K562 (cell line): ENCODE results near the gene GCNT1.

Source experiments
- EP300 ChIP-seq: IDR thresholded peaks from 2 replicates; pipeline ENCODE4 v1.6.1; 2012; ENCODE audit warnings: low read length, improper control_type of control experiment
- RAD51 ChIP-seq: fragments of 450-650 bp; IDR thresholded peaks from 2 replicates; pipeline ENCODE4 v1.7.1; 2016; ENCODE audit warnings: low read depth, mild to moderate bottlenecking, borderline replicate concordance
- ZNF830 ChIP-seq: fragments of 250-450 bp; sonication (Bioruptor Pico); IDR thresholded peaks from 2 replicates; pipeline ENCODE4 v1.5.0; 2021; ENCODE audit warnings: mild to moderate bottlenecking
- TF ChIP-seq, protein P1 (sequence below): sonication (generic); formaldehyde crosslinking; IDR thresholded peaks from 2 replicates; pipeline ENCODE4 v1.8.0; 2023; ENCODE audit warnings: mild to moderate bottlenecking, missing genetic modification reagents
- TF ChIP-seq, protein P2 (sequence below): fragments of 450-650 bp; formaldehyde crosslinking; IDR thresholded peaks from 2 replicates; pipeline ENCODE4 v1.4.0; 2022; ENCODE audit warnings: missing genetic modification characterization

DNA sequence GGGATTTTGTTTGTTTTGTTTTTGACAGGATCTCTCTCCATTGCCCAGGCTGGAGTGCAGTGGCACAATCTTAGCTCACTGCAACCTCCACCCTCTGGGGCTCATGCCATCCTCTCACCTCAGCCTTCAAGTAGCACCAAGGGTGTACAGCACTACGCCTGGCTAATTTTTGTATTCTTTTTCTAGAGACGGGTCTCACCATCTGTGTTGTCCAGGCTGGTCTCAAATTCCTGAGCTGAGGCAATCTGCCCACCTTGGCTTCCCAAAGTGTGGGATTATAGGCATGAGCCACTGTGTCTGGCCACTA lies 7.3 kb downstream of the GCNT1 start:
- no peak for TF ChIP-seq ZNF830
- TF ChIP-seq EP300 = no peak
- TF ChIP-seq, protein P1, sequence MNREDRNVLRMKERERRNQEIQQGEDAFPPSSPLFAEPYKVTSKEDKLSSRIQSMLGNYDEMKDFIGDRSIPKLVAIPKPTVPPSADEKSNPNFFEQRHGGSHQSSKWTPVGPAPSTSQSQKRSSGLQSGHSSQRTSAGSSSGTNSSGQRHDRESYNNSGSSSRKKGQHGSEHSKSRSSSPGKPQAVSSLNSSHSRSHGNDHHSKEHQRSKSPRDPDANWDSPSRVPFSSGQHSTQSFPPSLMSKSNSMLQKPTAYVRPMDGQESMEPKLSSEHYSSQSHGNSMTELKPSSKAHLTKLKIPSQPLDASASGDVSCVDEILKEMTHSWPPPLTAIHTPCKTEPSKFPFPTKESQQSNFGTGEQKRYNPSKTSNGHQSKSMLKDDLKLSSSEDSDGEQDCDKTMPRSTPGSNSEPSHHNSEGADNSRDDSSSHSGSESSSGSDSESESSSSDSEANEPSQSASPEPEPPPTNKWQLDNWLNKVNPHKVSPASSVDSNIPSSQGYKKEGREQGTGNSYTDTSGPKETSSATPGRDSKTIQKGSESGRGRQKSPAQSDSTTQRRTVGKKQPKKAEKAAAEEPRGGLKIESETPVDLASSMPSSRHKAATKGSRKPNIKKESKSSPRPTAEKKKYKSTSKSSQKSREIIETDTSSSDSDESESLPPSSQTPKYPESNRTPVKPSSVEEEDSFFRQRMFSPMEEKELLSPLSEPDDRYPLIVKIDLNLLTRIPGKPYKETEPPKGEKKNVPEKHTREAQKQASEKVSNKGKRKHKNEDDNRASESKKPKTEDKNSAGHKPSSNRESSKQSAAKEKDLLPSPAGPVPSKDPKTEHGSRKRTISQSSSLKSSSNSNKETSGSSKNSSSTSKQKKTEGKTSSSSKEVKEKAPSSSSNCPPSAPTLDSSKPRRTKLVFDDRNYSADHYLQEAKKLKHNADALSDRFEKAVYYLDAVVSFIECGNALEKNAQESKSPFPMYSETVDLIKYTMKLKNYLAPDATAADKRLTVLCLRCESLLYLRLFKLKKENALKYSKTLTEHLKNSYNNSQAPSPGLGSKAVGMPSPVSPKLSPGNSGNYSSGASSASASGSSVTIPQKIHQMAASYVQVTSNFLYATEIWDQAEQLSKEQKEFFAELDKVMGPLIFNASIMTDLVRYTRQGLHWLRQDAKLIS (CRISPR knock-in tag) = no peak
- no peak for TF ChIP-seq RAD51
- TF ChIP-seq, protein P2, sequence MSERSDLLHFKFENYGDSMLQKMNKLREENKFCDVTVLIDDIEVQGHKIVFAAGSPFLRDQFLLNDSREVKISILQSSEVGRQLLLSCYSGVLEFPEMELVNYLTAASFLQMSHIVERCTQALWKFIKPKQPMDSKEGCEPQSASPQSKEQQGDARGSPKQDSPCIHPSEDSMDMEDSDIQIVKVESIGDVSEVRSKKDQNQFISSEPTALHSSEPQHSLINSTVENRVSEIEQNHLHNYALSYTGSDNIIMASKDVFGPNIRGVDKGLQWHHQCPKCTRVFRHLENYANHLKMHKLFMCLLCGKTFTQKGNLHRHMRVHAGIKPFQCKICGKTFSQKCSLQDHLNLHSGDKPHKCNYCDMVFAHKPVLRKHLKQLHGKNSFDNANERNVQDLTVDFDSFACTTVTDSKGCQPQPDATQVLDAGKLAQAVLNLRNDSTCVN (CRISPR knock-in tag) = no peak
